Testis (tissue), 2 donors: Measurements from ENCODE around the gene SLC26A9.

ENCODE experiments used
- CTCF ChIP-seq, 3 experiments: fragments of 450-650 bp in 2 of 3; fragments of 200-600 bp in 1 of 3; sonication (generic) in 1 of 3; IDR thresholded peaks; one replicate each; pipeline ENCODE4 v1.5.1; 2016 to 2019; ENCODE audit warnings: antibody characterized with exemption in 3 of 3, mild to moderate bottlenecking in 2 of 3, moderate library complexity in 1 of 3
- POLR2A ChIP-seq: fragments of 450-650 bp; IDR thresholded peaks from one replicate; pipeline ENCODE4 v1.6.1; 2017; ENCODE audit warnings: antibody characterized with exemption, mild to moderate bottlenecking, moderate library complexity

GRCh38 chr1:205920861-205921569 is 22.2 kb downstream of the SLC26A9 start:
- no peak for TF ChIP-seq POLR2A
- no peak for TF ChIP-seq CTCF (IDR thresholded peaks at IDR 0.05)
